HG02642 (cell line): ENCODE results near the gene MAGEA9B.
"Not testable (repeated sequence)": the region's sequence is repeated elsewhere in the genome, so short reads cannot be mapped to it uniquely, and the experiment has no call there.

Source experiments
- ATAC-seq: cut with Tn5 transposase; IDR thresholded peaks from one replicate; pipeline ENCODE4 v1.9.1; 2021; ENCODE audit warnings: mild to moderate bottlenecking; ENCODE audit not compliant: unreplicated experiment, poor library complexity

MAGEA9B gene, protein sequence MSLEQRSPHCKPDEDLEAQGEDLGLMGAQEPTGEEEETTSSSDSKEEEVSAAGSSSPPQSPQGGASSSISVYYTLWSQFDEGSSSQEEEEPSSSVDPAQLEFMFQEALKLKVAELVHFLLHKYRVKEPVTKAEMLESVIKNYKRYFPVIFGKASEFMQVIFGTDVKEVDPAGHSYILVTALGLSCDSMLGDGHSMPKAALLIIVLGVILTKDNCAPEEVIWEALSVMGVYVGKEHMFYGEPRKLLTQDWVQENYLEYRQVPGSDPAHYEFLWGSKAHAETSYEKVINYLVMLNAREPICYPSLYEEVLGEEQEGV

DNA sequence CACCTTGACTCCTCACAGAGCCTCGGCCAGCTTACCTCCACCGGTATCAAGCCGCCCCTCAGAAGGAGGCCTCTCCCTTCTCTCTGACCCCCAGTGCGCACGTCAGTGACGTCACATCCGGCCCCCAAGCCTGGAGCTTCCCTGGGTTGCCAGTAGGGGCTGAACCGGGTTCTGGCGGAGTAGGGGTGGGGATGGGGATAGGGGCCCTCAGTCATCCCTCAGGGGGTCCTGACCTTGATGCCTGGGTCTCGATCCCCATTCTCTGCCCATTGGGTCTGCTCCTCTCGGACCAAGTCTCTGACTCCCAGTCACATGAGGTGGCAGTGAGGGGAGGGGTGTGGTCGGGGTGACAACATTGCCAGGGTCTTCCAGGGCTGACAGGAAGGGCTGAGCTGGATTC, at the start of gene MAGEA9B:
Gene MAGEA9B, minus strand, starts transcription at position 101 of the 400 bp plus-strand sequence. CDS start 4,280 bp downstream, outside the sequence.
- not testable (repeated sequence) for ATAC-seq

- ATAC-seq, result no peak
These were observed 46.3 kb upstream of the MAGEA9B start for GRCh38 chrX:149633511-149633910.

- peak; percentile 90 for ATAC-seq
These were observed 44.2 kb upstream of the MAGEA9B start, which contains the start of gene TMEM185A for GRCh38 chrX:149631234-149632165. TMEM185A (minus strand) TSS chrX:149631792; CDS start chrX:149631580, 212 bp downstream.

DNA sequence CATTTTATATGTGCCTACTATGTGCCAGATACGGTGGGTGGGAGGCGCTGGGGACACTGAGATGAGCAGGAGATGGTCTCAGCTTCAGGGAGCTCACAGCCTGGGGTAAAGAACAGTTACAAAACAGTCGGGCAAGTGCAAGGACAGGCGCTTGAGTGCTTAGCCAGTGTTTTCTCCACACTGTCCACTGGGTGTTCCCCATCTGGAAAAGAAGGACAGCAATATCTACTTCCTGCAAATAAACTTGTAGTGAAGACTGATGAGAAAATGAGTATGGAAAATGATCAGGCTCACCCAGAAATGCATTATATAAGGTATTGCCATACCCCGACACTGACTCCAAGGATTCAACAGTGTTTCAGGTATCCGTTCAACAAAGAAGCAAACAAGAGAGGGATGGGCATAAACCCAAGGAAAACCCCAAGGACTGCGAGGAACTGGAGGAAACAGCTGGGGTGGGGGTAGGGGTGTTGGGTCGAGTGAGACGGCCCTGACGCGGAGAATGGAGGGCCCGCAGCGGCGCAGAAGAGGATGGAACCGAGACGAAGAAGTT, 43.5 kb upstream of the MAGEA9B start:
- no peak for ATAC-seq

GRCh38 chrX:149629730-149630387, 42.6 kb upstream of the MAGEA9B start:
- ATAC-seq, result no peak

DNA sequence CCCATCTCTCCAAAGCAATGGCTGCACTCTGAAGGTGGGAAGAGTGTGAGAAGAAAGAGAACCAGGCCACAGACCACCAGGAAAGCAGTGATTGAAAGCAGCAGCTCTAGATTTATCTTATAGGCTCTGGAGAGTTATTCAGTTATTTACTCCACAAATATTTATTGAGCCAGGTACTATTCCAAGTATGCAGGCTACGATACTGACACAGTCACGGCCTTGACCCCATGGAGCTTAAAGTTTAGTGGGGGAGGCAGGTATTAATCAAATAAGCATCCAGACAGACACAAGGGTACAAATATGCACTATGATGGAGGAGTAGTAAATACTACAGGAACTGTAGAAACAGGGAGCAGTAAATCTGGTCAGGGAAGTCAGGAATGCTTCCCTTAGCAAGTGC, 41.5 kb upstream of the MAGEA9B start:
- ATAC-seq, result no peak

DNA sequence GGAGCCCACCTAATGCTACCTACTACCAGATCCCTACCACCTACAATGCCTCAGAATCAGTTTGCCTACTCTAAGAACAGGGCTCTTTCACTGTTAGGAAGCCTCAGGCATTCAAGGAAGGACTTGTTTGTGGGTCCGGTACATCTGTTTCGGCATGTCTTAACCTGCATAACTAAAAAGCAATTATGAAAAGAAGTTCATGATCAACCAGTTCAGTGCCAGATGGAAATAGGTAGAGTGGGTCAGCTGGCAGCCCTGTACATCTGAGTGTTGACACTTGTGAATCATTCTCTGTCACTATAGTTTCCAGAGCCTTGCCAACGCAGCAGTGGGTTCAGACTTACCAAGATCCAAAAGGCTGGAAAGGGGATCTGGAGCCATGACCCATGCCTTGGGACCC, 41.0 kb upstream of the MAGEA9B start:
- no peak for ATAC-seq

GRCh38 chrX:149626829-149627228, 39.6 kb upstream of the MAGEA9B start:
- not testable (repeated sequence) for ATAC-seq

GRCh38 chrX:149619662-149620061, 32.4 kb upstream of the MAGEA9B start:
- not testable (repeated sequence) for ATAC-seq

GRCh38 chrX:149618871-149619270, 31.6 kb upstream of the MAGEA9B start:
- ATAC-seq, result no peak

GRCh38 chrX:149611623-149612175, 24.4 kb upstream of the MAGEA9B start:
- ATAC-seq, result no peak

DNA sequence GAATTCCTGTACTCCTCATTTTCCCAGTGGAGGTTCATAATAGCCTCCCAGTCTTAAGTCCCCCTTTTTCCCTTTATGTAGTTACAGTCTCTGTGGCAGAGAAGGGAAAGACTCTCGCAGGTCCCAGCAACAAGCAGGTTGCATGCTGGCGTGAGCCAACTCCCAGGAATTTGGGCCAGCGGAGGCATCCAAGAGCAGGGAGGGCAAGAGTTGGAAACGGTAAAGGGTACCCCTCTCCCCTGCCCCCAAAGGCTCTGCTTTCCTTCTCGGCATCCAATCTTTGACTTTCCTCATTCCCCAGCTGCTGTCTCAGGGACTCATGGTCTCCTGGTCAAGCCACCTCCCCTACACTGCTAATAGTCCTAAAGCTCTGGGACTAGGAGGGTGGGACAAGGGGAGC, 23.3 kb upstream of the MAGEA9B start:
- ATAC-seq, result no peak

DNA sequence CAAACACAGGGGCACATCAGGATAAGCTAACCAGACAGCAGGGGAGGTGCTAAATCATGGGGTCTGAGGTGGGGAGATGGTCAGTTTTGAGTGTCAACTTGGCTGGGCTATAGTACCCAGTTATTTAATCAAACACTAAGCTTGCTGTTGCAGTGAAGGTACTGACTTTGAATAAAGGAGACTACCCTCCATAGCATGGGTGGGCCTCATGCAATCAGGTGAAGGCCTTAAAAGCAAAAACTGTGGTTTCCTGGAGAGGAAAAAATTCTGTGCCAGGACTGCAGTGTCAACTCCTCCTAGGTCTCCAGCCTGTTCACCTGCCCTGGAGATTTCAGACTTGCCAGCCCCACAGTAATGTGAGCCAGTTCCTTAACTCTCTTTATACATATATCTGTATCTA, 20.4 kb upstream of the MAGEA9B start:
- ATAC-seq, result no peak

- ATAC-seq, result not testable (repeated sequence)
These were observed 18.1 kb upstream of the MAGEA9B start for GRCh38 chrX:149605248-149605885.

GRCh38 chrX:149598603-149599002, 11.3 kb upstream of the MAGEA9B start:
- not testable (repeated sequence) for ATAC-seq

DNA sequence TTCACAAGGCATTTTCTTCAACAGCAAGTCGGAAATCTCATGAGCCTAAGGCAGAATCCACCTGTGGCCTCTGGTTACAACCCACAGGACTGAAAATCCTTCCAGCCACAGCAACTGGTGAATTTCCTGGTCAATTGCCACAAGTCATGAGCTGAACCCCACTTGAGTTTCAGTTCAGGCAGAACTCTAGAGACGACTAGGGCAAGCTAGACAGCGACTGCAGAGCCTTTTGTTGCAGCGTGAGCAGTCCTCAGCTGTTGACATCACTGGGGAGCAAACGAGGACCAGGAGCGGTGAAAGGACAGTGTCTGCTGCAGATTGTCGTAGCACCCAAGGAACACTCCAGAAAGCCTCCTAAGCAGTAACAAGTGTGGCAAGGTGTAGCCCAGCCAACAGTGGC, 8.7 kb upstream of the MAGEA9B start:
- ATAC-seq, result not testable (repeated sequence)

- ATAC-seq, result not testable (repeated sequence)
These were observed 8.0 kb upstream of the MAGEA9B start, which contains the start of gene HSFX2 for GRCh38 chrX:149595214-149595613. HSFX2 (minus strand) TSS chrX:149595314; CDS start chrX:149594700, 614 bp downstream.

- ATAC-seq, result not testable (repeated sequence)
These were observed 3.7 kb upstream of the MAGEA9B start for GRCh38 chrX:149590993-149591392.

DNA sequence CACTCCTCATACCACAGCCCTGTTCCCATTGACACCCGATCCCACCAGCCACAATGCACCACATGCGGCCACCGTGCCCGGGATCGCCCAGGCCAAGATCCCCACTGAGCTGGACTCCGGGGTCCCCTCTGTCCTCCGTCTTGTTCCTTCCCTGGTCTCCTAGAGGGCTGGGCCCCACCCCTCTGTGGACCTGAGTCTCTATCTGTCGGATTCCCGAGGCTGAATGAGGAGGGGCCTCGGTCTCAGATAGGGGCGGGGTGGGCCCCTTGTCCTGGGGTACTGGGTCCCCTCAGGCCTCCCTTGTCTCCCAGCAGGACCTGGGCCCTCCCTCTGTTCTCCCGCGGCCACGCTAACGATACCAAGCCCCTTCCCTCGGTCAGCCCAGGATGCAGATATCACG, 1.6 kb downstream of the MAGEA9B start:
- not testable (repeated sequence) for ATAC-seq
